Stimulated activated CD4-positive, alpha-beta T cell treated with anti-CD3 and anti-CD28 coated beads, TNF-alpha, amount 100 ng/mL, for 48 hours (primary cell): ENCODE measurements around the gene SOAT2.
A peak's percentile ranks its signal among the peaks of the same experiment; 100 is the strongest.
"Not testable (repeated sequence)": the region's sequence is repeated elsewhere in the genome, so short reads cannot be mapped to it uniquely, and the experiment has no call there.

Experiments
- DNase-seq, 3 donors: peaks; one replicate each; pipeline ENCODE4 v3.0.0-alpha.2; 2020; ENCODE audit warnings: low read depth in 3 of 3

Gene SOAT2

DNA sequence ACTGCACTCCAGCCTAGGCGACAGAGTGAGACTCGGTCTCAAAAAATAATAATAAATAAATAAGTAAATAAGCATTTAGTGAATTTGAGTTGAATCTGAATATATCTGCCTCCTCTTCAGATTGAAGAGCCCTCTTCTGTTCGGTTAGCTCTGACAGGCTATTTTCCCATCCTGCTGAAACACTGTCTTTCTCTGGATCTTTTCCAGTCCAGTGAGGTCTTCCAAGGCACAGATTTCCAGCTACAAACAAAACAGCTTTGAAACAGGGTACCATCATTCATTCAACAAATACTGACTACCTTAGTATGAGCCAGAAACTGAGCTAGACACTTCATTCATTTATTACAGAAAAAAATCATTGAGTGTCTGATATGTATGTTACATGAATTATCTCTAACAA, 16.9 kb upstream of the SOAT2 start:
- DNase-seq, result no peak

- DNase-seq, result no peak
These were observed 13.2 kb upstream of the SOAT2 start for GRCh38 chr12:53090105-53090504.

- no peak for DNase-seq
These were observed 12.7 kb upstream of the SOAT2 start for GRCh38 chr12:53090554-53090953.

- DNase-seq, result no peak
These were observed 11.5 kb upstream of the SOAT2 start for GRCh38 chr12:53091756-53092155.

GRCh38 chr12:53093777-53094393, 9.4 kb upstream of the SOAT2 start:
- no peak for DNase-seq

DNA sequence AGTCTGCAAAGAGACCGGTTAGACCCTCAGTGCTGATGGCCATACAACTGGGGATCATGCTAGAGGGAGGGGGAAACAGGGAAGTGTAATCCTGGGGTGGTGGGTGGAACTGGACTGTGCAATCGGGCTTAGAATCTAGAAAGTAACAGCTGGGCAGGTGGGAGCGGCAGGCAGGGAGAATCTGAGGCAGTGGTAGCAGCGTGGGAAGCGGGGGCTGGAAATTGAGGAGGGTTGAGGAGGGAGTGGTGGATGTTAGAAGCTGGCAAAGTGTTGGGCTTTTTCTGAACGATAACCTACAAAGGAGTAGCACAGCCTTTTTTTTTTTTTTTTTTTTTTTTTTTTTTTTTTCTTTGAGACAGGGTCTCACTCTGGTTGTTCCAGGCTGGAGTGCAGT, 8.9 kb upstream of the SOAT2 start:
- DNase-seq, result no peak

DNA sequence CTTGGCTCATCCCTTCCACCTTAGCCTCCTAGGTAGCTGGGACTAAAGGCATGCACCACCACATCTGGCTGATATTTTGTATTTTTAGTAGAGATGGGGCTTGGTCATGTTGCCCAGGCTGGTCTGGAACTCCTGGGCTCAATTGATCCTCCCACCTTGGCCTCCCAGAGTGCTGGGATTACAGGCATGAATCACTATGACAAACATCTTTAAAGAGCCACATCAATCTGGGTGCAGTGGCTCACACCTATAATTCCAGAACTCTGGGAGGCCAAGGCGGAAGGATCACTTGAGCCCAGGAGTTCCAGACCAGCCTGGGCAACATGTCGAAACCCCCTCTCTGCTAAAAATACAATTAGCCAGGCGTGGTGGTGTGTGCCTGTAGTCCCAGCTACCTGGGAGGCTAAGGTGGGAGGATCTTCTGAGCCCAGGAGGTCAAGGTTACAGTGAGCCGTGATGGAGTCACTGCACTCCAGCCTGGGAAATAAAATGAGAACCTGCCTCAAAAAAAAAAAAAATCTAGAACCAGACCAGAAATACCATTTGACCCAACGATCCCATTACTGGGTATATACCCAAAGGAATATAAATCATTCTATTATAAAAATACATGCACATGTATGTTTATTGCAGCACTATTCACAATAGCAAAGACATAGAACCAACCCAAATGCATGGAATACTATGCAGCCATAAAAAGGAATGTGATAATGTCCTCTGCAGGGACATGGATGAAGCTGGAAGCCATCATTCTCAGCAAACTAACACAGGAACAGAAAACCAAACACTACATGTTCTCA, 8.3 kb upstream of the SOAT2 start:
- not testable (repeated sequence) for DNase-seq

GRCh38 chr12:53095596-53095895, 7.7 kb upstream of the SOAT2 start:
- DNase-seq, result not testable (repeated sequence)

GRCh38 chr12:53096089-53096741, 7.1 kb upstream of the SOAT2 start:
- DNase-seq, result no peak

DNA sequence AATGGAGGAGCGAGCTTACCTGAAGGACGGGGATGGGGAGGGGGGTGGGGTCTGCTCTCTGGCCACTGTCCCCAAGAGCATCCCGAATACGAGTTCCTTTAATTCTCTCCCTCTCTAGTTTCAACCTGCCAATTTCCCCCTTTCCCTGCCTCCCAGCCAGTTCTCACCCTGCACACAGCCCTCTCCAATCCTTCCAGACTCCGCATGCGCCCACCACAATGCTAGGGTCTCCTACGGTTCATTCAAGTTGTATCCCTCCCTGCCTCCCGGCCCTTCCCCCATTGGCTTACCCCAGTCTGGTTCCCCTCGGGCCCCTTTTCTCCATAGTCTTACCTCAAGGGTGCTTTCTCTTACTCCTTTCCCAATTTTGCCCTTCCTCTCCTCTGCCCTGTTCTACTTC, 6.5 kb upstream of the SOAT2 start:
- no peak for DNase-seq

DNA sequence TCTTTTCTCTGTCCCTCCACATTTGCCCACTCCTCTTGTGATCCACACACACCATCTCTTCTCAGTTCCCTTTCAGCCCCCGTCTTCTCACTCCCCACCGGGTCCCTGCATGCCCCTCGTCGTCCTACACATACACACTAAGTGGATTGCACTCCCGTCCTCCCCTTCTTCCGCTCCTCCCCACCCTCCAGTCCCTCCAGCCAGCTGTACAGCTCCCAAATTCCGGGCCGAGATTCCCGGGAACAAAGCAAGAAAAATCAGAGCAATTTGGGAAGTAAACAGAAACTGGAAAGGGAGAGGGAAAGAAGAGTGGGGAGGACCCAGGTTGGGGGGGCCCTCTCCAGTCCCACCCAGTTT, 6.1 kb upstream of the SOAT2 start:
- DNase-seq, result no peak

DNA sequence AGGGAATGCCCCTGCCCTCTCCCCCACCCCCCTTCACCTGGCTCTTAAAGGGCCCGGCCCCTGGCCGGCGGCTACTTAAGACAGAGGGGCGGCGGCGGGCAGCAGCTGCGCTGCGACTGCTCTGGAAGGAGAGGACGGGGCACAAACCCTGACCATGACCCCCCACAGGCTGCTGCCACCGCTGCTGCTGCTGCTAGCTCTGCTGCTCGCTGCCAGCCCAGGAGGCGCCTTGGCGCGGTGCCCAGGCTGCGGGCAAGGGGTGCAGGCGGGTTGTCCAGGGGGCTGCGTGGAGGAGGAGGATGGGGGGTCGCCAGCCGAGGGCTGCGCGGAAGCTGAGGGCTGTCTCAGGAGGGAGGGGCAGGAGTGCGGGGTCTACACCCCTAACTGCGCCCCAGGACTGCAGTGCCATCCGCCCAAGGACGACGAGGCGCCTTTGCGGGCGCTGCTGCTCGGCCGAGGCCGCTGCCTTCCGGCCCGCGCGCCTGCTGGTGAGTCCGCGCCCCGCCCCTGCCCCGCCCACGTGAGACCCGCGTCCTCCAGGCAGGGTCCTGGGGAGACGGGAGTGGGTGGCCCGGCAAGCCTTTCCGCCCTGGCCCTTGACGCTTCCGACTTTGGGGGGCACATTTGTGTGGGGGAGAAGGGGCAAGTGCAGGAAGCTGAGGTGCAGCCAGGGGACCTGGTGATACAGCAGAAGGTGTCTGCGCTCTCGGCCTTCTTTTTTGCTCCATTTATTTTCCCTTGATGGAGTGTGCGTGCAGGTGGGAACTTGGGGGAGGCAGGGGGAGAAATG, 5.5 kb upstream of the SOAT2 start, which contains the start of gene IGFBP6:
Gene IGFBP6, plus strand, starts transcription at position 104 of the 790 bp plus-strand sequence. Its CDS starts 51 bp downstream, at position 155.
- peak; percentile 41 to 65 (median 46) for DNase-seq

DNA sequence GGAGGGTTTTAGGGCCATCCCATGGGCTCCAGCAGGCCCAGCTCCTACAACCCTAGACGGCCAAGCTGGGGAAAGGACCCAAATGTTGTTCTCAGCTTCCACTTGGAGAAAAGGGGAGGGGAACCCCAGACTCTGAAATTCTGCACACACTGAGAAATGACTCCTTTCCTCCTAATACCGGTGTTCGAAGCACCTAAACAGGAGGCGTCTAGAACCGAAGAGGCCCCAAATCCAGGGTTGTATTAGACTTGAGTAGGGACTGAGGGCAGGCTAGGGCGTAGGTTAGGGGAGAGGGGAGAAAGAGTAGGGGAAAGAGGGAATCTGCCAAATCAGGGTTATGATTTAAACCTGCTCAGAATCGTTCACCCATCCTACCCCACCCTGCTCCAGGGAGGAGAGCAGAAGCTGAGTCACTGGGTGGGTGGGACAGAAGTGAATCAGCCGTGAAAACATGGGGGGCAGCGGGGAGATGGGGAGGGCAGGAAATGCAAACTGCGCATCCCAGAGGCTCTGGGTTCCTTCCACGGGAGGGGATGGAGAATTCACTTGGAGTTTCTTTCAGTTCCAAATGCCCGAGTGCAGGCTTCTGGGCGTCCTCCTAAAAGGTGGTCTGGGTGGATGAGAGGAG, 4.8 kb upstream of the SOAT2 start:
- DNase-seq, result no peak

- peak; percentile 85 to 90 (median 89) for DNase-seq
These were observed 4.0 kb upstream of the SOAT2 start for GRCh38 chr12:53099071-53099882.

DNA sequence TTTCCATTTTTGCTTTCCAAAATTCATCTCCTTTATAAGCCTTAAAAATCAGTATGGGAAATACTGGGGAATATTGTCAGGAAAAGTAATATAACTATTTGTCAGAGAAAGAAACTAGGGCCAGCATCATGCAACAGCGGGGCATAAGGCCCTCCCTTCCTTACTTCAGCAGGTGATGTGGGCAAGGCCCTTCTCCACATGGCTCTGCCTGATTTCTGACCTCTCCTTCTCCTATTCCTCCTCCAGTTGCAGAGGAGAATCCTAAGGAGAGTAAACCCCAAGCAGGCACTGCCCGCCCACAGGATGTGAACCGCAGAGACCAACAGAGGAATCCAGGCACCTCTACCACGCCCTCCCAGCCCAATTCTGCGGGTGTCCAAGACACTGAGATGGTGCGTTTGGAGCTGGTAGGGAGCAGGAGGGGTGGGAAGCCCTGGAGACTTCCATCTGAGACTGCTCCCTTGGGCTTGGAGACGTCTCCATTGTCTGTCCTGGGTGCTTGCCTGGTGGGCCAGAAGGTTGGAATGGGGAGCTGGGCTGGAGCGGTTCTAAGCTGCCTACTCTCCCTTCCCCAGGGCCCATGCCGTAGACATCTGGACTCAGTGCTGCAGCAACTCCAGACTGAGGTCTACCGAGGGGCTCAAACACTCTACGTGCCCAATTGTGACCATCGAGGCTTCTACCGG, 2.7 kb upstream of the SOAT2 start:
- DNase-seq, result no peak

DNA sequence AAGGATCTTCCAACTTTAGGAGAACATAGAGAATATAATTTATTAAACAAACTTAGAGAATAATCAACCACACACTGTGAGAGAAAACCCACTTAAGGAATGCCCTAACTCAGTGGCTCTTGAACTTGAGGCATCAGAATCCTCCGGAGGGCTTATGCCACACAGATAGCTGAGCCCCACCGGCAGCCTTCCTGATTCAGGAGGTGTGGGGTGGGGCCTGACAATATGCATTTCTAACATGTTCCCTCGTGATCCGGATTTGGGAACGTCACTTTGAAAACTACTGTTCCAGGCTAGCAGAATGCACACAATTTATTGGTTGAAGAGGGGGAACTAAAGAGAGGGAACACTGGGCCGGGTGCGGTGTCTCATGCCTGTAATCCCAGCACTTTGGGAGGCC, 2.0 kb upstream of the SOAT2 start:
- DNase-seq, result no peak

- no peak for DNase-seq
These were observed 1.1 kb upstream of the SOAT2 start for GRCh38 chr12:53101931-53102781.

DNA sequence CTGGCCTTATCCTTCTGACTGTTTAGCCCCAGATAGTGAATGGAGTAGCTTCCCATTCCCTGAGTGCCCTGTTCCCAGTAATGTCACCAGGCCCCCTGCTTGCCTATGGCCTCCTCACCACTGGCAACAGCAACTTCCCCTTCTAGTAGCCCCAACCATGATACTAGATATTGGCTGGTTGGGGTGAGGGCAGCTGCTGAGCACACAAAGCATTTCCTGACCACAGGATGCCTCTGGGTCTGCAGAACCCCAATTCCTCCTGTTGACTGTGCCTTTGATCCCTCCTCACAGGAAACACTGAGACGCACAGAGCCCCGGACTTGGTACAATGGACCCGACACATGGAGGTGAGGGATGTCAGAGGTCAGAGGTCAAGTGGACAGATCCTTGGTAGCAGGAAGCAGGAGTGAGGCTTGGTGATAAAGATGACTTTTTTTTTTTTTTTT, 597 bp downstream of the SOAT2 start:
- no peak for DNase-seq

- no peak for DNase-seq
These were observed 2.0 kb downstream of the SOAT2 start for GRCh38 chr12:53105256-53105655.
